GM12891 (cell line): ENCODE data around the gene TMEM117.

Experiments used
- DNase-seq: peaks from one replicate; pipeline ENCODE4 v3.0.0; 2011; ENCODE audit warnings: low spot score; ENCODE audit not compliant: insufficient read length
- FAIRE-seq: peaks from 2 replicates; lab custom pipeline; 2011; peaks lifted over from hg19 to GRCh38; lab: Jason Lieb, UNC
- PAX5 ChIP-seq: IDR thresholded peaks from 2 replicates; pipeline ENCODE4 v1.6.1; 2011; ENCODE audit warnings: low read length, moderate library complexity, mild to moderate bottlenecking; ENCODE audit not compliant: insufficient read depth, severe bottlenecking
- POLR2A ChIP-seq: IDR thresholded peaks from 2 replicates; pipeline ENCODE4 v1.6.1; 2011; ENCODE audit warnings: low read depth, low read length, control low read depth
- POLR2AphosphoS5 ChIP-seq: IDR thresholded peaks from 2 replicates; pipeline ENCODE4 v1.6.1; 2011; ENCODE audit warnings: low read depth, low read length, control low read depth
- POU2F2 ChIP-seq: IDR thresholded peaks from 2 replicates; pipeline ENCODE4 v1.6.1; 2011; ENCODE audit warnings: low read depth, mild to moderate bottlenecking, control low read depth, low read length, moderate library complexity
- SPI1 ChIP-seq: IDR thresholded peaks from 2 replicates; pipeline ENCODE4 v1.6.1; 2011; ENCODE audit warnings: low read depth, low read length, control low read depth
- TAF1 ChIP-seq: IDR thresholded peaks from 2 replicates; pipeline ENCODE4 v1.6.1; 2011; ENCODE audit warnings: low read depth, low read length, control low read depth

Gene TMEM117

GRCh38 chr12:43882578-43883178 lies 46.8 kb downstream of the TMEM117 start:
- TF ChIP-seq POU2F2: no peak
- no peak for TF ChIP-seq POLR2AphosphoS5
- no peak for TF ChIP-seq TAF1
- TF ChIP-seq PAX5: no peak
- TF ChIP-seq SPI1: no peak
- no peak for TF ChIP-seq POLR2A
- peak; percentile 14 for DNase-seq
- FAIRE-seq: peak; percentile 80

DNA sequence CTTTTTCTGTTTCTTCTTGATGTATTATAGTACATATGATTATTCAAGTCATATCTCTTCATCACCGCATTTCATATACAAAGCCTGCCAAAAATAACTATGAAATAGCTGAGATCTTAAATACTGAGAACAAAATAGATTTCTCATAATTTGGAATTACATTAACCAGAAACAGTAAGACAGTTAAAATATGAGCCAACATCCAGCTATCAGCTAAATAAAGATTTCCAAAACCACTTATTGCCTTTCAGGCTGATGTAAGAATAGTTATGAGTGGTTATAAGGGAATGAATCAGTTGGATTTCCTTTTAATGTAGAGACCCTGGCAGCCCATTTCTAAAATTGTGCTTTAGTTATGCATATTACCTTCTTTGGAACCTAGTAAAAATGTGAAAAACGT lies 47.4 kb downstream of the TMEM117 start:
- FAIRE-seq (no peak), DNase-seq (no peak)
- TF ChIP-seq POLR2AphosphoS5: no peak
- no peak for TF ChIP-seq POU2F2
- no peak for TF ChIP-seq POLR2A
- TF ChIP-seq TAF1: no peak
- TF ChIP-seq PAX5: no peak
- TF ChIP-seq SPI1: no peak

DNA sequence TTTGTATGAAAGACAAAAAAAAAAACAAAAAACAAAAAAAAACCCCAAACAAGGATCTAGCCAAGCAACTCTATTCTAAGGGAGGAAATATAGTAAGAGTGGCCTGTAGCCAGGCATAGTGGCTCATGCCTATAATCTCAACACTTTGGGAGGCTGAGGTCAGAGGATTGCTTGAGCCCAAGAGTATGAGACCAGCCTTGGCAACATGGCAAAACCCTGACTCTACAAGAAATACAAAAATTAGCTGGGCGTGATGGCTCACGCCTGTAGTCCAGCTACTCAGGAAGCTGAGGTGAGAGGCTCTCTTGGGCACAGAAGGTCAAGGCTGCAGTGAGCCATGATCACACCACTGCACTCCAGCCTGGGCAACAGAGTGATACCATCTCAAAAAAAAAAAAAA lies 47.9 kb downstream of the TMEM117 start:
- DNase-seq (no peak), FAIRE-seq (no peak)
- no peak for TF ChIP-seq POLR2AphosphoS5
- no peak for TF ChIP-seq POLR2A
- no peak for TF ChIP-seq POU2F2
- TF ChIP-seq SPI1: no peak
- no peak for TF ChIP-seq PAX5
- TF ChIP-seq TAF1: no peak

DNA sequence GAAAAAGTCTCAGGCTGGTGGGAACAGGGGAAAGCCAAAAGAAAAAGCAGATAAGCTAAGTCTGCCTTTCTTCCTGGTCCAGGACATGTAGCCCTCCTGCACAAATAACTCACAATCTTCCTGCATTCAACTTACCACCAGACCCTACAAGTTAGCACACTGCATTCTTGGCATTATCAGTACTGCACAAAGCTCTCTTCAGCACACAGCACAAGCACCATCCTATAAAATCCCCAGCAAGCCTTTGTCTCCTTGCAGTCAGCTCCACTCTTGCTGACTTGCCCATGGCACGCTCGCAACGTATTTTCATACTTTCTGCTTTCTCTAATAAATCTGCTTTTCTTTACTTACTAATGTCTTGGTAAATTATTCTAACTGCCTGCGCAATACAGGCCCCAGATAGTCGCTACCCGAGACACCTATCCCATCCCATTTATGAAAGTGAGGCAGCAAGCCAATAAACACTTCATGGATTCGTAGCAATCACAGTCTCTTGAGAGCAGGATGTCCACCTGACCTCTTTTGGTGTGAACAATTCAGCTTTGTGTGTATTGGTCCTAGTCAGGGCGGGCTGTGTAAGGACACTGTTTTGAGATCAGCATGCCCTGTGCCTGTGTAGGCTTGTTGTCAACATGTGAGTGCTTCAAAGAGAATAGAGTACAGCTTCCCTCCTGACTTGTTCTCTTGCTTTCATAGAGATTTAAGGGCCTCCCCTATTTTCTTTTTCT lies 49.0 kb downstream of the TMEM117 start:
- DNase-seq (no peak), FAIRE-seq (no peak)
- no peak for TF ChIP-seq POLR2AphosphoS5
- no peak for TF ChIP-seq SPI1
- no peak for TF ChIP-seq POU2F2
- no peak for TF ChIP-seq POLR2A
- TF ChIP-seq TAF1: no peak

- no peak for FAIRE-seq
Observed at GRCh38 chr12:43887397-43887796, 51.5 kb downstream of the TMEM117 start.

DNA sequence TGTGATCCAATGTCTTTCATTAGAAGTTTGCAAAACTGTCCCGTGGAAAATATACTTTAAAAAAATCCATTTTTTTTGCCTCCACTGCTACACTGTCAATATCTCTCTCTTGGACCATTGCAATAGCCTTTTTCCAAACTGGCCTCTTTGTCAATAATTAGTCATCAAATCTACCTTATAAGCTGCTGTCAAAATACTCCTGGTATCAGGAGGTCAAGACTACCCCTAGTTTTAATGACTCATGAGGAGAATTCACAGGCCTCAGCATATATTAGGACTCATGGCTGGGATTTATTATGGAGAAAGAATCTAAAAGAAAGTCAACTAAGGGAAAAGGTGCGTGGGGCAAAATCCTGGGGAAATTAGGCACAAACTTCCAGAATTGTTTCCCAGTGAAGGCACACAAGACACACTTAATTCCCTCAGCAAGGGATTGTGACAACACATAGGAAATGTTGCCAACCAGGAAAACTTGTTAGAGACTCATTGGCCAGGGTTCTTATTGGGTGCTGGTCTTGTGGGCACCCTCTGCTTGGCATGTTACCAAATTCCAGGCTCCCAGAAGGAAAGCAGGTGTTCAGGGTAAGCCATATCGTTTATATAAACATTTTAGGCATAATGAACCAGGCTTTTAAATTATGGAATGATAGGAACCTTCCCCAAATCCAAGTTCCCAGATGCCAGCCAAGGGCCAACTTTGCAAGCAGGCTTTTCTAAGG lies 56.1 kb downstream of the TMEM117 start:
- no peak for TF ChIP-seq TAF1
- no peak for TF ChIP-seq POLR2AphosphoS5
- FAIRE-seq (no peak), DNase-seq (no peak)

More at GRCh38 chr12:43887397-43887796, 51.5 kb downstream of the TMEM117 start:
- TF ChIP-seq POU2F2 (no peak), POLR2A (no peak), TAF1 (no peak), PAX5 (no peak), SPI1 (no peak), POLR2AphosphoS5 (no peak)
- no peak for DNase-seq

- DNase-seq (no peak), FAIRE-seq (no peak)
- TF ChIP-seq PAX5 (no peak), POU2F2 (no peak), POLR2AphosphoS5 (no peak), SPI1 (no peak), TAF1 (no peak), POLR2A (no peak)
Observed at GRCh38 chr12:43893670-43894069, 57.8 kb downstream of the TMEM117 start.

DNA sequence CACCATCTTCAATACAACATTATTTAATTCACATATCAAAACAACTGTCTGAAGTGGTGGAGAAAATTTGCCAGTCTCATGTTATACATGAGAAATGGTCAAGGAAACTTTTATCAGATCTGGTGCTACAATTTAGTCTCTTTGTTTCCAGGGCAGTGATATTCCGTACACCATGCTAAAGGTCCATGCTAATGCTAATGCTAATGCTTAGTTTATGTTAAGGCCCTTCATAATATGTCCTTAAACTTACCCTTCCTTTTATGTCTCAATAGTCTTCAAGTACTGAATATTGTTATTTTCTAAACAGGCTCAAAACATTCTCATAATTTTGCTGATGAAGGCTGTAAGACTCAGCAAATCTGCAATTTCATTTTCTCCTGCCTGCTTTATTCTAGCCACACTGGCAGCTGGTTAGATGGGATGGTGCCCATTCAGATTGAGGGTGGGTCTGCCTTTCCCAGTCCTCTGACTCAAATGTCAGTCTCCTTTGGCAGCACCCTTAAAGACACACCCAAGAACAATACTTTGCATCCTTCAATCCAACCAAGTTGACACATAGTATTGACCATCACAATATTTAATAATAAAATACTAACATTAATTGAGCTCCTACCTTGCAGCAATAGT lies 59.8 kb downstream of the TMEM117 start:
- no peak for DNase-seq
- no peak for FAIRE-seq
- TF ChIP-seq SPI1: no peak
- TF ChIP-seq TAF1: no peak

DNA sequence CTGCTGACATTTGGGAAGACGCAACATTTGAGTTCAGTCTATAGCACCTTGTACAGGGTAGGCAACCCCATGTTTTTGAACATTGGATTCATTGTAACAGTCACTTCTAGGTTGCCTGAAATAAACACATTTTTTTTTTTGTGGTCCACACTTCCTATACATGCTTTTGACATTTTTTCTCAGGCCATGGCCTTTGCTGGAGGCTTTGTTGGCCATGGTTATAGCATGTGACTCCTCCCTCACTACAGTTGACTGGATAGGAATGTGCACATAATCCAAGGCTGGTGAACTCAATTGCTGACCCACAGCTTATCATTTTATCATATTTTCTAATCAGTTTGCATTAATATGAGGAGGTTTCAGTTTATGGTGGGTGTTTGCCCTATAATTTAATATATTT lies 60.6 kb downstream of the TMEM117 start:
- no peak for FAIRE-seq
- no peak for DNase-seq
- TF ChIP-seq TAF1 (no peak), POLR2AphosphoS5 (no peak), POLR2A (no peak), SPI1 (no peak), POU2F2 (no peak), PAX5 (no peak)
